Mammary epithelial cell (primary cell): ENCODE results near the gene C22orf15.

Source experiments
- EZH2 ChIP-seq: IDR thresholded peaks from 2 replicates; pipeline ENCODE4 v1.6.1; 2012; ENCODE audit warnings: low read length, inconsistent platforms, borderline replicate concordance
- TF ChIP-seq, protein P1 (sequence below), 2 donors: IDR thresholded peaks in 1 of 2; conservative IDR thresholded peaks in 1 of 2; 2 replicates each; pipeline ENCODE4 v1.5.1; 2011 to 2012; ENCODE audit warnings: inconsistent platforms in 2 of 2, low read length in 2 of 2, mild to moderate bottlenecking in 2 of 2, control low read depth in 1 of 2, low read depth in 1 of 2; ENCODE audit not compliant: insufficient read depth in 1 of 2; ENCODE audit errors: extremely low read depth in 1 of 2

DNA sequence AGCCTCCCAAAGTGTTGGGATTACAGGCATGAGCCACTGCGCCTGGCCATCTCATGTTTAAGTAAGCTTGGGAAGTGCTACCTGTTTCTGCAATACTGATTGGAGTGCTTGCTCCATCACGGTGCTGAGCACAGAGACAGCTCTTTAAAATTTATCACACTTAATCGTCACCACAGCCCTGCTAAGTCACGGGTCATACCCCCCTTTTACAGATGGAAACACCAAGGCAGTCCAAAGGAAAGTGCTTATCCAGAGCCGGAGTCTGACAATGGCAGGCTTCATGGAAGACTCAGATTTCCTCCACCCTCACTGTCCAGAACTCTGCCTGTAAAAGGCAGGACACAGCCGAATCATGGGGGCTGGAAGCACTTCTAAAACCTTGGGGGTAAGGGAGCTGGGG is 2.7 kb upstream of the C22orf15 start:
- TF ChIP-seq, protein P1, sequence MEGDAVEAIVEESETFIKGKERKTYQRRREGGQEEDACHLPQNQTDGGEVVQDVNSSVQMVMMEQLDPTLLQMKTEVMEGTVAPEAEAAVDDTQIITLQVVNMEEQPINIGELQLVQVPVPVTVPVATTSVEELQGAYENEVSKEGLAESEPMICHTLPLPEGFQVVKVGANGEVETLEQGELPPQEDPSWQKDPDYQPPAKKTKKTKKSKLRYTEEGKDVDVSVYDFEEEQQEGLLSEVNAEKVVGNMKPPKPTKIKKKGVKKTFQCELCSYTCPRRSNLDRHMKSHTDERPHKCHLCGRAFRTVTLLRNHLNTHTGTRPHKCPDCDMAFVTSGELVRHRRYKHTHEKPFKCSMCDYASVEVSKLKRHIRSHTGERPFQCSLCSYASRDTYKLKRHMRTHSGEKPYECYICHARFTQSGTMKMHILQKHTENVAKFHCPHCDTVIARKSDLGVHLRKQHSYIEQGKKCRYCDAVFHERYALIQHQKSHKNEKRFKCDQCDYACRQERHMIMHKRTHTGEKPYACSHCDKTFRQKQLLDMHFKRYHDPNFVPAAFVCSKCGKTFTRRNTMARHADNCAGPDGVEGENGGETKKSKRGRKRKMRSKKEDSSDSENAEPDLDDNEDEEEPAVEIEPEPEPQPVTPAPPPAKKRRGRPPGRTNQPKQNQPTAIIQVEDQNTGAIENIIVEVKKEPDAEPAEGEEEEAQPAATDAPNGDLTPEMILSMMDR (conservative IDR thresholded peaks at IDR 0.05 in 1 of 2, IDR thresholded peaks at IDR 0.05 in 1 of 2; ENCODE audit: extremely low read depth in 1 of 2, insufficient read depth in 1 of 2, low read depth in 1 of 2, low read length in 2 of 2) = no peak
- TF ChIP-seq EZH2 = no peak
